Superior temporal gyrus (tissue), 1 donor: ENCODE results near the gene PBX2.
"Not testable (repeated sequence)": the region's sequence is repeated elsewhere in the genome, so short reads cannot be mapped to it uniquely, and the experiment has no call there.

Experiments
- DNase-seq: peaks from one replicate; pipeline ENCODE4 v3.0.0-alpha.2; 2016; ENCODE audit errors: extremely low spot score

Gene PBX2

DNA sequence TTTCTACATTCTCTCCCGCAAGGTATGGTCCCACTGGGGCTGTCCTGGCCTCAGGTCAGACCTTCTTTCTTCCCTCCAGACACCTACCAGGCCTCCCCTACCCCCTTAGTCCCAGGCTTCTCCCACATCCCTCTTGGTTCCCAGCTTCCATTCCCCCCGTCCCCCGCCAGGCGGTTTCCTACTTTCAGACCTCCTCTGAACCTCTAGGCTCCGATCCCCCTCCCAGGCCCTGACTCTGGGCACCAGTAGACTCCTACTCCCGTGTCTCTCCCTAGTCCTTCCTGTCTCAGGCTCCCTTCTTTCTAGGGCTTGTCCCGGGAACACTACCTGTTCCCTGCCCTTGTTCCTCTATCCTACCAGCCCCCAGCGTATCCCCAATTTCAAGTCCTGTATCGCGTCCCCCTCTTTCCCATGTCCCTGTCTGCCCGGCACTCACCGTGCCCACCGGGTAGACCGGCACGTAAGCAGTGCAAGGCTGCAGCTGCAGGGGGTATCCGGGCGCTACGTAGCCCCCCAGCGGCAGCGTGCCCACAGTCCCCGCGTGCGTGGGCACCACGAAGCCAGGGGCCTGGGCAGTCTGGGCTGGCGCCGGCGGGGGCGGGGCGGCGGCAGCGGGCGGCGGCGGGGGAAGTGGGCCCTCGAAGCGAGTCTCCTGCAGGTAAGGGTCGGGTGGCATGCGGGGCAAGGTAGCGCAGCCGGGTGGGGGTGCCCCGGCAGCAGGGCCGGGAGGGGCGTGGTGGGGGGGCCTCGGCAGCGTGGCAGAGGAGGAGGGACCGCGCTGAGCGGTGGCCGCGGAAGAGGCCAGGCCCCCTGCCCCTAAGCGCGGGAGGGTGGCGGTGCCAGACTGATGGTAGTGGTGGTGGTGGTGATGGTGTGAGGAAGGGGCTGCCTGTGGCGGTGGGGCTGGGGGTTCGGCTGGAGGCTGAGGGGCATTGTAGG is 39.8 kb downstream of the PBX2 start:
- no peak for DNase-seq

DNA sequence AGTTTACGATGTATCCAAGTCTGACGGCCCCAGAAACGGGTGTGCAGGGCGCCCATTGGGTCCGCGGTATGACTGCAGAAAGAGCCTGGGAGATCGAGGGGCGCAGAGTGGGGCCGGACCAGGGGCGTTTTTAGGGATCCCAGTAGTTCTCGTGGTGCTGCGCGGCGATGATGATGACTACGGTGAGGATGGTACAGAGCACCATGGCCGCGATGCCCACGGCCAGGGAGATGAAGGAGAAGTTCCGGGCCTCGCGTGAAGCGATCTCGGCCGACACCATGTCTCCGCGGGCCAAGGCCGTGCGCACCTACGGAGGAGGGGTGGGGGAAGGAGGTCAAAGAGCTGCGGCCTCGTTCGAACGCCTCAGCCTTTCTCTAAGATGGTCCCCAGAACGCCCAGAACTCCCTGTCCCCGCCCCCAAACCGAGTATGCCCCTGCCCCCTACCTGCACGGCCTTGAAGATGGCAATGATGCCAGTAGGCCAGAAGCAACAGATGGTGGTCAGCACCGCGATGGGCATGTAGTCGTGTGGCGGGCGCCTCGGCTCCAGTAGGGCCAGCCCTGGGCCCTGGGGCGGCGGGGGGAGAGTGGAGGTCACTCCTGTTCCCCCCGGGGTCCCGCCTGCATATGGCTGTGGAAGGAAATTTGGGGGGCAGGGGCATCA is 40.8 kb downstream of the PBX2 start:
- no peak for DNase-seq

DNA sequence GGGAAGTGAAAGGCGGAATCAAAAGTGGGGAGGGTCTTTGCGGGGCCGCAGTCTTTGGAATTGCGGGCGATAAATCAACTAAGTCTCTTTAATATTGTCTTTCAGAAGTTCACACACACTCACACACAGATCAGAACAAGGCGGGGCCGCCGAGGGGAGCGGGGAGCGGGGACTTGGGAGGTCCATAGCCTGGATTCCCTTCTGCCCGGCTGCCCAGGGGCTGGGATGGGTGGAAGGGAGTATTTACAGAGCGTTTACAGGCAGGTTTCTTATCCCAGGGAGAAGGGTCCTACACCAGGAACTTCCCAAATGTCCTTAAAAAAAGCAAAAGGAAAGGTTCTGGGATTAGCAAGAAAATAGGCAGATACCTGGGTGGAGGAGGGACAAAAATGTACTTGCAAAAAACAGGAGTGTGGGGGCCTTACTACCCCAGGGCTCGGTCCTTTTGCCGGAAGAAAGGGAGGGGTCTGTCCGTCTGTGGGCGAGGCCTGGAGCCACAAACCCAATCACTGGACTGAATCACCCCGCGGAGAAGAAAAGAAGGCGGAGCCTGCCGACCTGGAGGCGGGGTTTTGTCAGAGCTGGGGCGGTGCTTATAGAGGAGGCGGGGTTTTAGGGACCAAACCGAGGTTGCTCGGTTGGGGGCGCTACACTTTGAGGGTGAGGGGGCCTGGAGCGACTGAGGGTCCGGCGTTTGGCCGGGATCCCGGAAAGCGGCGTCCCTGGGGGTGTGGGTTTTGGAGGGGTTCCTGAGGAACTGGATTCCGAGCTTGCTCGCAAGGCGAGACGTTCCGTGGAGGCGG is 41.5 kb downstream of the PBX2 start:
- DNase-seq = no peak

DNA sequence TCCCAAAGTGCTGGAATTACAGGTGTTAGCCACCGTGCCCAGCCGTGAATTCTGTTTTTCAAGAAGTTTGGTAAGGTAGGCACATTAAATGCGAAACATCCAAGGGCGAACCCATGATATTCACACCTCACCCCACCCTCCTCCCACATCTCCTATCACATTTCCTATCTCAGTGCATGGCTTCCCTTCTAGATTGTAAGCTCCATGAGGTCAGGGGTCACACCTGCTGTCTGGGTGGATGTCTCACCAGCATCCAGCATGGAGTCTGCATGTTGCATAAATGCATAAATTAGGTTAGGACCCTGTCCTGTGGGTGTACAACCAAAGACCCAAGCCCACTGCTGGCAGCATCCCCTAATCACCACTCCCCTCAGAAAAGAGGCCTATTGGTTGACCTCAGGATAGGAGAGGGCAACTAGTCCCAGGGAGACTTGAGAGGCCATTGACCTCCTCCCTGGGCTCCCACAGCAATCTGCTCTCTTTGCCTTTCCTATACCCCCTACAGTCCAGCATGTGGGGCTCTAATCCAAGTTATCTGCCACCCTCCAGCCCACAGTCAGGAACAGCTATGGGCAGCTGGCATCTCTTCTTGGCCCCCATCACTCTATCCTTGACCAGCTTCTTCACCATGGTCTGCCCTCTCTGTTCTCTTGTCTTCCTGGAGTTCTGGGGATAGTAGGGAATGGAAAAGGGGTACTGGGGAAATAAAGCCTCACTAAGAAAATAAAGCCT is 42.4 kb downstream of the PBX2 start:
- no peak for DNase-seq

DNA sequence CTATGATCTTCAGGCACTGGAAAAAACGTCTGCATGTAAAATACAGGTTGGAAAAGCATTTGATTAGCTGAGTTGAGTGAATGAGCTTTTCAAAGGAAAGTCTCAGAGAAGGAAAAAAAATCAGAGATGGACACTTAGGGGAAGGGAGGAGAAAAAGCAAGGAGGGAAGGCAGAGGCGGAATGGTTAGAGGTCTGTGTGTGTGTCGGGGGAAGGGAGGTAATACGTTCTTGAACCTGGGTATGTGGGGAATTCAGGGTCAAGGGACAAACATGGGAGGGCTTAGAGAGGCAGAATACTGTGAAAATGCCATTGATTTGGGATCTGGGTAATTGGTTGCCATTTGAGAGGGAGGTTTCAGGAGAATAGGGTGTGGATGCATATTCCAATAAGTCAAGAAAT is 43.3 kb downstream of the PBX2 start:
- no peak for DNase-seq

DNA sequence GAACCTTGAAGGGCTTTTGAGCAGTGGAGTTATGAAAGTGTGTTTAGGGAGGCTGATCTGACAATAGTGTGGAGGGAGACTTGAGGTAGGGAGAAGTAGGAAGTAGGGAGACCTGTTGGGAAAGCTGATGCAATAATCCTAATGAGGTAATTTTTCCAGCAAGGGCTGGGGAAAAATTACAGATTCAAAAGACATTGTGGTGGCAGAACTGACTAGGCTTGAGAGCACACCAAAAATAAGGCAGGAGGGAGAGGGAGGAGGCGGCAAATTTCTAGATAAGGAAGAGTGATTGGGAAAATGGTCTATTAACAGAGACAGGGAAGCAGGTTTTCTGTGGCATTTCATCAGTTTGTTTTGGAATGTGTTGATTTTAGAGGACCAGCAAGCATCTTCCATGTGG is 43.7 kb downstream of the PBX2 start:
- DNase-seq = no peak

DNA sequence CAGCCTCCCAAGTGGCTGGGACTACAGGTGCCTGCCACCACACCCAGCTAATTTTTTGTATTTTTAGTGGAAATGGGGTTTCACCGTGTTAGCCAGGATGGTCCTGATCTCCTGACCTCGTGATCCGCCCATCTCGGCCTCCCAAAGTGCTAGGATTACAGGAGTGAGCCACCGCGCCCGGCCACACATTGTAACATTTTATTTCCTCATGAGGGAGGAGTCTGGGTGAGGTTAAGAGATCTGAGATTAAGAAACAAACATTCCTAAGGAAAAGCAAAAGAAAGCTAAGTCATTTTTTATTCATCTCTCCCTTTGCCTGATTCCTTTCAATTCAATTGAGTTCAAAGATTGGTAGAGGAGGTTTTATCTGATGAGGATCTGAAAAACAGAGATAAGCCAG is 45.8 kb downstream of the PBX2 start:
- DNase-seq = not testable (repeated sequence)

DNA sequence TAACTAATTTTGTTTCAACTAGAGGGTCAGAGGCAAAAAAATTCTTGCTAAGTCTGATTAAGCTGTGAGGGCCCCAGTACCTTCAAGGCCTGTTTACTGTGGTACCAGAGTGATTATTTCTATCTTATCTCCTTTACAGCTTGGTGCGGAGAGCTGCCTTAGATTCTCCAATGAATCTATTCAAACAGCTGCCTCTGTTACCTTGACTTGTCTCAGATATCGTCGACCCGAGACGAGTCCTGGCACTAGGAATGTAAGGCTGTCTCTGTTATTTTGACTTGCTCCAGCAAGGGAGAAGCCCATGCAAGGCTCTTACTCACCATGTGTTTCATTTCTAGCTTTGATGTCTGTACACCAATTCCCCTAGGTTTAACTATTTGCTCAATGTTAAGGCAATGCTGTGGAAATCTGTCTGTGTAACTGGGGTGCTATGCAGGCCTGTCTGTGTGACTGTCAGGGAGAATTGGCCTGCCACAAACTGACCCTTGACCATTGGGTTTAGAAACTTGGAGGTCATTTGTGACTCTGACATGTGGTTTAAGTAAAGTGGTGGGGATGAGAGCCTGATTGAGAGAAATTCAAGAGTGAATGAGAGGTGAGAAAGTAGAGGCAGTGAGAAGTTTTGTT is 49.5 kb downstream of the PBX2 start:
- DNase-seq = no peak

DNA sequence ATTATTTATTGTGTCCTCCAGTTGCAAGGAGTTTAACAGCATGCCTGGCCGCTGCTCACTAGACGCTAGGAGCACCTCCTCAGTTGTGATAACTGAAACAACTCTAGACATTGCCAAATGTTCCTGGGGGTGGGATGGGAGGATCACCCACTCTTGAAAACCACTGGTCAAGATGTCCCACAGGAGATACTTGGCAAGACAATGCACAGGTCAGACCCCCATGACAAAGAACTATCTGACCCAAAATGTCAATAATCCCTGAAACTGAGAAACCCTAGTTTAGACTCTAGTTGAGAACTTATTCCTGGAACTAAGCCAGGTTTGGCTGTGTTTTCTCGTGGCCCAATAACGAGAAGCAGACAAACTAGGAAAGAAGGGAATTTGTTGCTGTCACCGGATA is 50.4 kb downstream of the PBX2 start:
- DNase-seq = no peak

DNA sequence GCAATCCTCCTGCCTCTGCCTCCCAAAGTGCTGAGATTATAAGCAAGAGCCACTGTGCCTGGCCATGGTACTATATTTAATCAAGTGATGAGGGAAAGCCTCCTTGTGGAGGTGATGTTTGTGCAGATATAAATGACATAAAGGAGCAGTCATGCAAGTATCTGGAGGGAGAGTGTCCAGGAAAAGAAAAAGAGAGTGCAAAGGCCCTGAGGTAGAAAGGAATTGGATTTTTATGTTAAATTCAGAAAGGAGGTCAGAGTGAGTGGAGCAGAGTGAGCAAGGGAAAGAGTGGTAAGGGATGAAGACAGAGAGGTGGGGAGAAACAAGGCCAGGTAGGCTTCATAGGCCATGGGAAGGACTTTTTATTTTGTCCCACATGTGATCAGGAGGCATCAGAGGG is 52.5 kb downstream of the PBX2 start:
- no peak for DNase-seq
